ENCODE data around the gene STX2. TPM values are rescaled to one million over a fixed set of nuclear protein-coding genes. Genes with fewer than 3 reads are reported as not detected.

STX2 gene
- total and polyA plus RNA-seq, 8 donors, result 18.1 to 36.9 (median 30.8) TPM

- ATAC-seq, result no peak
- TF ChIP-seq, protein P1, sequence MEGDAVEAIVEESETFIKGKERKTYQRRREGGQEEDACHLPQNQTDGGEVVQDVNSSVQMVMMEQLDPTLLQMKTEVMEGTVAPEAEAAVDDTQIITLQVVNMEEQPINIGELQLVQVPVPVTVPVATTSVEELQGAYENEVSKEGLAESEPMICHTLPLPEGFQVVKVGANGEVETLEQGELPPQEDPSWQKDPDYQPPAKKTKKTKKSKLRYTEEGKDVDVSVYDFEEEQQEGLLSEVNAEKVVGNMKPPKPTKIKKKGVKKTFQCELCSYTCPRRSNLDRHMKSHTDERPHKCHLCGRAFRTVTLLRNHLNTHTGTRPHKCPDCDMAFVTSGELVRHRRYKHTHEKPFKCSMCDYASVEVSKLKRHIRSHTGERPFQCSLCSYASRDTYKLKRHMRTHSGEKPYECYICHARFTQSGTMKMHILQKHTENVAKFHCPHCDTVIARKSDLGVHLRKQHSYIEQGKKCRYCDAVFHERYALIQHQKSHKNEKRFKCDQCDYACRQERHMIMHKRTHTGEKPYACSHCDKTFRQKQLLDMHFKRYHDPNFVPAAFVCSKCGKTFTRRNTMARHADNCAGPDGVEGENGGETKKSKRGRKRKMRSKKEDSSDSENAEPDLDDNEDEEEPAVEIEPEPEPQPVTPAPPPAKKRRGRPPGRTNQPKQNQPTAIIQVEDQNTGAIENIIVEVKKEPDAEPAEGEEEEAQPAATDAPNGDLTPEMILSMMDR (IDR thresholded peaks at IDR 0.05), result no peak
- Histone ChIP-seq H3K27ac (no peak overlapping the region), H3K4me1 (no peaks in the 10 kb centered on the region), H3K4me3 (no peak overlapping the region), H3K27me3 (no peaks in the 10 kb centered on the region), H3K36me3 (peaks cover 0 to 99% of the 10 kb centered on the region in 2 donors), H3K9me3 (no peaks in the 10 kb centered on the region)
- intact Hi-C loops (cut with DNase I), result no loop called here
- DNase-seq, result peak in 1 of 4 donors; percentile 67
Measured at GRCh38 chr12:130796985-130797686, 41.9 kb downstream of the STX2 start.

GRCh38 chr12:130795906-130796305 lies 43.1 kb downstream of the STX2 start:
- ATAC-seq (no peak), DNase-seq (no peak)
- no peaks in the 10 kb centered on the region for H3K4me1 ChIP-seq
- H3K27me3 ChIP-seq, result no peaks in the 10 kb centered on the region
- H3K4me3 ChIP-seq, result no peak overlapping the region
- peaks cover 0 to 99% of the 10 kb centered on the region in 2 donors for H3K36me3 ChIP-seq
- H3K27ac ChIP-seq, result no peak overlapping the region
- TF ChIP-seq, protein P1 (IDR thresholded peaks at IDR 0.05), result no peak
- intact Hi-C loops (cut with DNase I), result no loop called here
- H3K9me3 ChIP-seq, result no peaks in the 10 kb centered on the region

- peaks cover 0 to 94% of the 10 kb centered on the region in 2 donors for H3K36me3 ChIP-seq
- ATAC-seq, result no peak
- no peak overlapping the region for H3K4me3 ChIP-seq
- no peak for DNase-seq
- no peaks in the 10 kb centered on the region for H3K4me1 ChIP-seq
- H3K9me3 ChIP-seq, result no peaks in the 10 kb centered on the region
- TF ChIP-seq, protein P1 (IDR thresholded peaks at IDR 0.05), result no peak
- no peaks in the 10 kb centered on the region for H3K27me3 ChIP-seq
- H3K27ac ChIP-seq, result no peak overlapping the region
- intact Hi-C loops (cut with DNase I), result no loop called here
Measured at GRCh38 chr12:130793554-130793849, 45.5 kb downstream of the STX2 start.

DNA sequence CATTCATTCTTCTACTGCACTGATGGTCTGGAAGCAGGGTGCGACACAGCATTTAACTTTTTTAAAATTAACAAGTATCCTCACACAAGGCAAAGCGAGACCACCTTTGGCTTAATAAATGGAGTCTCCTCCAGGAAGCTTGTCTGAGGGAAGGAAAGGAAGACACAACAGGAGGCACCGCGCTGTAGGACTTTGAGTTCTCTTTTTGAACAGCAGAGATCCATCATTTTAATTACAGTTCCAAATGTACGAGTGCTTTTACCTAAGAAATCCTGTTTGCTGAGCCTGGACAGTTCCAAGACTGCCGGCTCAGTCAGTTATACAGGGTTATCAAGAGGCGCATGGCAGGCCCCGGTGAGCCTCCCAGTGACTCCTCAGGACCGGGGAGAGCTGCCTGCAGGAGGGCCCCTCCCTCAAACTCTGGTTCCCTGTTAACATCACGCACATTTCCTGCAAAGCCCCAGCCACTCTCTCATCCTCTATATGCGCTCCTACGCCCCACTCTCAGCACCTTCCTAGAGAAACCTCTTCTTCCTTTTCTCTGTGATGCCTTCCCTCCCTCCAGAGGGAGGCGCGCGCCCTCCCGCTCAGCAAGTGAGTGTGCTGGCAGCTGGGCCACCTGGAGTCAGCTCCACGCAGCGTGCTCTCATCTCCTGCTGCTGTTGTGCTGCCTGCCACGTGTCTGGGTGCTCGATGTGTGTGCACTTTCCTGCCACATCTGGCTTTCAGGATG lies 46.1 kb downstream of the STX2 start:
- Histone ChIP-seq H3K4me3 (no peak overlapping the region), H3K27me3 (no peaks in the 10 kb centered on the region), H3K9me3 (no peaks in the 10 kb centered on the region), H3K27ac (no peak overlapping the region), H3K4me1 (no peaks in the 10 kb centered on the region), H3K36me3 (peaks cover 0 to 94% of the 10 kb centered on the region in 2 donors)
- no peak for DNase-seq
- intact Hi-C loops (cut with DNase I), result no loop called here
- TF ChIP-seq, protein P1 (IDR thresholded peaks at IDR 0.05), result no peak
- no peak for ATAC-seq

DNA sequence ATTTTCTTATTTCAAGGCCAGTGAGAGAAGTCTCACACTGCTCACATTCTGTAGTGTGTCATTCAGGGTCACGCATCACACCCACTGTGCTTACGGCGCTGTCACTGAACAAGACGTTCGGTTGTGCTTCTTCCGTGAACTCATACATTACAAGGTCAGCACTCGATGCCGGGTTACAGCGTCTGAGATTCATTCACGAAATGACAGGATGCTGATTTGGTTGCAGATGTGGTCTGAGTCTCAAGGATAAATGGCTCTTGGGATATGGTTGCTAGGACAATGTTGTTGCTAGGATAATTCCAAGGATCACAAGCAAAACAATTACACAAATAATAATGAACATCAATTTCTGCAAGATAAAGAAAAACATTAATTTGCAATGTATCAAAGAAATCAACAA lies 47.4 kb downstream of the STX2 start:
- Histone ChIP-seq H3K36me3 (peaks cover 0 to 94% of the 10 kb centered on the region in 2 donors), H3K27ac (no peak overlapping the region), H3K9me3 (no peaks in the 10 kb centered on the region), H3K27me3 (no peaks in the 10 kb centered on the region), H3K4me3 (no peak overlapping the region), H3K4me1 (no peaks in the 10 kb centered on the region)
- intact Hi-C loops (cut with DNase I), result no loop called here
- DNase-seq (no peak), ATAC-seq (no peak)
- TF ChIP-seq, protein P1 (IDR thresholded peaks at IDR 0.05), result no peak
